H1 (cell line): ENCODE measurements around the gene COLEC11. TPM values are rescaled to one million over a fixed set of nuclear protein-coding genes. Genes with fewer than 3 reads are reported as not detected.

Experiments used
- EGR1 ChIP-seq: IDR thresholded peaks from 2 replicates; pipeline ENCODE4 v1.6.1; 2011; ENCODE audit warnings: low read depth, low read length, borderline replicate concordance
- polyA plus RNA-seq, 7 experiments: library from polyadenylated mRNA; depleted of rRNA in 3 of 7; stranded (reverse) in 5 of 7; unstranded in 2 of 7; fragments of >200 nt in 5 of 7; fragments of 200-250 nt in 2 of 7; gene quantifications; 1 replicate in 5 of 7; 2 replicates in 1 of 7; 4 replicates in 1 of 7; pipeline versions ENCODE4 v1.2.1 to v1.2.3, GENCODE V29; 2011 to 2013; ENCODE audit warnings: missing spikeins in 2 of 7, mixed read lengths in 2 of 7
- total RNA-seq: library from RNA; stranded (reverse); fragmentation: NEBNext Ultra II Directional; extraction: Animal tissue kit (Norgen Biotek cat#: 25700); gene quantifications from 2 replicates; pipeline ENCODE4 v1.2.1, GENCODE V29; 2021
- TF ChIP-seq, protein P1 (sequence below), 3 experiments: IDR thresholded peaks; 1 replicate in 2 of 3; 2 replicates in 1 of 3; pipeline versions ENCODE4 v1.5.1 to v1.6.1; 2011; ENCODE audit warnings: low read length in 3 of 3, mild to moderate bottlenecking in 3 of 3, inconsistent platforms in 2 of 3, low read depth in 1 of 3, moderate library complexity in 1 of 3; ENCODE audit not compliant: insufficient read depth in 1 of 3; ENCODE audit errors: control extremely low read depth in 1 of 3

COLEC11 gene
- total and polyA plus RNA-seq, 2 of the 8 experiments (the other 6 are each of a cell fraction or from before 2014, with no cell fraction given) = 0.47 to 0.80 TPM

DNA sequence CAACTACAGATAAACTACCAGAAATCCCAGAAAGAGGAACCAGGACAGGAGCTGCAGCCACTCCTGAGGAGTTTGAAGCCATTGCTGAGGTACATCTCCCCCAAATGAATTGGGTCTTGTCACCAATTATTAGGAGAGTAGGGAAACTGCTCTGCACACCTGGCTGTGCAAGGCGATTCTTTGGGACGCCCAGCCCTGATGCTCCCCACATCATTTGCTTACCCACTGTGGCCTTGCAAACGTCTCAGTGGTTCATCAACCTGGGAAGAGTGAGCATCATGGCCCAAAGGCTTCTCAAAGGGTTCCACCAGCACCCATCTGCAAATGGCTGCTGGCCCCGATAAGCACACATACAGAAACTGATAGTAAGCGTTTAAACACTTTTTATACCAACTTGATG is 86.7 kb downstream of the COLEC11 start (continued):
- TF ChIP-seq, protein P1, sequence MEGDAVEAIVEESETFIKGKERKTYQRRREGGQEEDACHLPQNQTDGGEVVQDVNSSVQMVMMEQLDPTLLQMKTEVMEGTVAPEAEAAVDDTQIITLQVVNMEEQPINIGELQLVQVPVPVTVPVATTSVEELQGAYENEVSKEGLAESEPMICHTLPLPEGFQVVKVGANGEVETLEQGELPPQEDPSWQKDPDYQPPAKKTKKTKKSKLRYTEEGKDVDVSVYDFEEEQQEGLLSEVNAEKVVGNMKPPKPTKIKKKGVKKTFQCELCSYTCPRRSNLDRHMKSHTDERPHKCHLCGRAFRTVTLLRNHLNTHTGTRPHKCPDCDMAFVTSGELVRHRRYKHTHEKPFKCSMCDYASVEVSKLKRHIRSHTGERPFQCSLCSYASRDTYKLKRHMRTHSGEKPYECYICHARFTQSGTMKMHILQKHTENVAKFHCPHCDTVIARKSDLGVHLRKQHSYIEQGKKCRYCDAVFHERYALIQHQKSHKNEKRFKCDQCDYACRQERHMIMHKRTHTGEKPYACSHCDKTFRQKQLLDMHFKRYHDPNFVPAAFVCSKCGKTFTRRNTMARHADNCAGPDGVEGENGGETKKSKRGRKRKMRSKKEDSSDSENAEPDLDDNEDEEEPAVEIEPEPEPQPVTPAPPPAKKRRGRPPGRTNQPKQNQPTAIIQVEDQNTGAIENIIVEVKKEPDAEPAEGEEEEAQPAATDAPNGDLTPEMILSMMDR (IDR thresholded peaks at IDR 0.05; ENCODE audit: control extremely low read depth in 1 of 3, insufficient read depth in 1 of 3, low read depth in 1 of 3, low read length in 3 of 3) = no peak
- TF ChIP-seq EGR1 = no peak
